GM12878 (cell line): Measurements from ENCODE around the gene PLEKHM2. TPM values are rescaled to one million over a fixed set of nuclear protein-coding genes. Genes with fewer than 3 reads are reported as not detected.

Source experiments
- ATAC-seq: fragments of 200-7000 bp; cut with Tn5 transposase; 3 replicates; pipeline ENCODE4 v1.9.1; 2020; ENCODE audit warnings: mild to moderate bottlenecking, moderate library complexity
- BruUV-seq: library from RNA; stranded (reverse); fragments of 400-500 nt; replicated peaks from 2 replicates; lab custom pipeline; 2021; lab: Mats Ljungman, UMichigan
- CTCF ChIA-PET: fragments of 300-600 bp; sonication (Branson Sonifier 250); formaldehyde crosslinking; extraction: SDS; loops from one replicate; lab custom pipeline; 2021; ENCODE audit warnings: inconsistent platforms; lab: Yijun Ruan, JAX
- POLR2A ChIA-PET: fragments of 350-600 bp; formaldehyde crosslinking; extraction: SDS; loops from one replicate; lab custom pipeline; 2021; ENCODE audit warnings: inconsistent platforms; lab: Charles Lee
- RAD21 ChIA-PET: fragments of 300-600 bp; sonication (Branson Sonifier 250); formaldehyde crosslinking; loops from one replicate; lab custom pipeline; 2023; ENCODE audit warnings: antibody characterized with exemption; ENCODE audit not compliant: unreplicated experiment; lab: Charles Lee
- SMC1A ChIA-PET: fragments of 300-600 bp; sonication (Branson Sonifier 250); formaldehyde crosslinking; loops from one replicate; lab custom pipeline; 2023; ENCODE audit not compliant: unreplicated experiment, uncharacterized antibody; lab: Charles Lee
- DNase-seq: peaks from one replicate; pipeline ENCODE4 v3.0.0-alpha.2; 2011; ENCODE audit warnings: low read depth, low spot score
- FAIRE-seq: peaks from 3 replicates; lab custom pipeline; 2011; peaks lifted over from hg19 to GRCh38; lab: Jason Lieb, UNC
- H2AFZ ChIP-seq: 2 replicates; pipeline ENCODE4 v1.6.0; 2011; ENCODE audit warnings: low read depth, low read length, control low read depth; ENCODE audit not compliant: control insufficient read depth
- H3K27ac ChIP-seq: 2 replicates; pipeline ENCODE4 v1.5.1; 2011; ENCODE audit warnings: control low read depth; ENCODE audit not compliant: control insufficient read depth, insufficient read depth
- H3K27me3 ChIP-seq, 2 experiments: replicated peaks in 1 of 2; 2 replicates each; pipeline versions ENCODE4 v1.6.0 to v1.6.1; 2011; ENCODE audit warnings: low read length in 1 of 2; ENCODE audit not compliant: control insufficient read depth in 2 of 2, insufficient read depth in 2 of 2
- H3K36me3 ChIP-seq, 2 experiments: 2 replicates each; pipeline ENCODE4 v1.5.1; 2011; ENCODE audit warnings: low read length in 1 of 2; ENCODE audit not compliant: control insufficient read depth in 2 of 2, insufficient read depth in 2 of 2
- H3K4me1 ChIP-seq: 2 replicates; pipeline ENCODE4 v1.6.1; 2011; ENCODE audit warnings: mild to moderate bottlenecking, low read length, moderate library complexity, mixed read lengths; ENCODE audit not compliant: control insufficient read depth, insufficient read depth
- H3K4me2 ChIP-seq: 2 replicates; pipeline ENCODE4 v1.6.0; 2011; ENCODE audit warnings: control low read depth; ENCODE audit not compliant: control insufficient read depth, insufficient read depth
- H3K4me3 ChIP-seq: fragments of 200-600 bp; sonication (generic); 2 replicates; pipeline ENCODE4 v1.5.1; 2016
- H3K79me2 ChIP-seq: 2 replicates; pipeline ENCODE4 v1.6.0; 2011; ENCODE audit warnings: low read length; ENCODE audit not compliant: control insufficient read depth, insufficient read depth
- H3K9ac ChIP-seq: 2 replicates; pipeline ENCODE4 v1.8.0; 2011; ENCODE audit warnings: low read length, control low read depth, mixed read lengths; ENCODE audit not compliant: control insufficient read depth, insufficient read depth
- H3K9me3 ChIP-seq: replicated peaks from 3 replicates; pipeline ENCODE4 v1.5.1; 2011; ENCODE audit warnings: mild to moderate bottlenecking, low read length; ENCODE audit not compliant: control insufficient read depth, insufficient read depth
- H4K20me1 ChIP-seq: 2 replicates; pipeline ENCODE4 v1.6.0; 2011; ENCODE audit not compliant: control insufficient read depth, insufficient read depth
- PML ChIP-seq: IDR thresholded peaks from 2 replicates; pipeline ENCODE4 v1.6.1; 2012; ENCODE audit warnings: low read length, inconsistent platforms
- POLR2A ChIP-seq: IDR thresholded peaks from 2 replicates; pipeline ENCODE4 v1.6.1; 2011; ENCODE audit warnings: low read depth, mild to moderate bottlenecking, low read length
- WGBS: methylation state at CpG from one replicate; pipeline ENCODE4 v1.1.6; 2016; ENCODE audit warnings: low lambda C conversion rate; ENCODE audit not compliant: insufficient replicate concordance, insufficient coverage; ENCODE audit errors: missing lambda C conversion rate; 5-methylcytosine and 5-hydroxymethylcytosine counted together
- in situ Hi-C: fragments of 300-500 bp; cut with MboI; formaldehyde crosslinking; loops from 9 replicates; pipeline ENCODE4 v1.14.3; 2018; ENCODE audit warnings: mixed read lengths
- intact Hi-C: fragments of 100-400 bp; cut with micrococcal nuclease; formaldehyde crosslinking; loops from one replicate; pipeline ENCODE4 v1.14.2; 2022; ENCODE audit not compliant: unreplicated experiment
- polyA plus RNA-seq, 11 experiments: library from polyadenylated mRNA; depleted of rRNA in 4 of 11; unstranded in 6 of 11; stranded (reverse) in 5 of 11; fragments of >200 nt; fragmentation: Nextera tagmentation in 4 of 11; fragmentation: Illumina TruSeq in 1 of 11; extraction: Ambion mirVana in 4 of 11; extraction: Trizol in 1 of 11; gene quantifications; 1 replicate in 1 of 11; 2 replicates in 10 of 11; pipeline versions ENCODE4 v1.2.1 to v1.2.3, GENCODE V29; 2011 to 2016; ENCODE audit warnings: inconsistent platforms in 2 of 11, missing spikeins in 2 of 11, low read depth in 1 of 11
- total RNA-seq, 4 experiments: library from RNA; depleted of rRNA in 3 of 4; stranded (reverse); fragments of >200 nt in 3 of 4; fragmentation: Illumina TruSeq in 1 of 4; extraction: Trizol in 1 of 4; gene quantifications; 2 replicates each; pipeline versions ENCODE4 v1.2.1 to v1.2.3, GENCODE V29; 2013 to 2021
- TF ChIP-seq, protein P1 (sequence below): fragments of 450-650 bp; IDR thresholded peaks from 2 replicates; pipeline ENCODE4 v1.6.1; 2018; ENCODE audit warnings: borderline replicate concordance, mild to moderate bottlenecking; ENCODE audit not compliant: partially characterized antibody

Gene PLEKHM2
- total and polyA plus RNA-seq, 10 of the 15 experiments (the other 5 are each of a cell fraction or from before 2014, with no cell fraction given) = 0.37 to 55.2 (median 19.3) TPM

DNA sequence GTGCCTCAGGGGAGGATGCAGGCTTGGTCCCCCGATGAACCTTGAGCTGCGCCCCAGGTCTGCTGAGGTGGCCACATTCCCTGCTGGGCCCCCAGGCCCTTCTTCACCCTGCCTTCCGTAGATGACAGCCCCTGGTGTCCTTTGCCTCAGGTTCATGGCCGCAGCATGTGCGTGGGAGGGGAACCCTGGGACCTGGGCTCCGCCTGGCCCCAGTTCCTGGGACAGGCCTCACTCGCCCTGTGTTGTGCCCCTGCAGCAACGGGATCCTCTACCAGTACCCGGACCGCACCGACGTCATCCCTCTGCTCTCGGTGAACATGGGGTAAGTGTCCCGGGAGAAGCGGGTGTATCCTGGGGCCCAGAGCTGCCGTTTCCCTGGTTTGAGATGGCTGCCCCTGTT is 46.8 kb downstream of the PLEKHM2 start:
- H3K79me2 ChIP-seq = no peaks in the 10 kb centered on the region
- ChIA-PET SMC1A (no interaction called here), POLR2A (no interaction called here), CTCF (no interaction called here), RAD21 (no interaction called here)
- BruUV-seq = no TSS peak
- no peaks in the 10 kb centered on the region for H3K27me3 ChIP-seq
- no peak overlapping the region for H3K4me3 ChIP-seq
- H3K9me3 ChIP-seq = no peaks in the 10 kb centered on the region
- in situ Hi-C loops (no loop called here), intact Hi-C loops (loop anchor here (5.0 kb wide), 1 partner anchor 299 kb away; no protein-coding TSS in a partner anchor)
- ATAC-seq = no peak
- H3K4me2 ChIP-seq = no peak overlapping the region
- no peaks in the 10 kb centered on the region for H3K4me1 ChIP-seq
- H2AFZ ChIP-seq = no peak overlapping the region
- no peak overlapping the region for H3K9ac ChIP-seq
- H3K27ac ChIP-seq = no peak overlapping the region
- no peak for FAIRE-seq
- 86% methylated on average over 16 of the region's 16 CpGs for WGBS
- no peak for DNase-seq
- peaks cover 13 to 27% of the 10 kb centered on the region in 2 experiments for H3K36me3 ChIP-seq
- TF ChIP-seq, protein P1, sequence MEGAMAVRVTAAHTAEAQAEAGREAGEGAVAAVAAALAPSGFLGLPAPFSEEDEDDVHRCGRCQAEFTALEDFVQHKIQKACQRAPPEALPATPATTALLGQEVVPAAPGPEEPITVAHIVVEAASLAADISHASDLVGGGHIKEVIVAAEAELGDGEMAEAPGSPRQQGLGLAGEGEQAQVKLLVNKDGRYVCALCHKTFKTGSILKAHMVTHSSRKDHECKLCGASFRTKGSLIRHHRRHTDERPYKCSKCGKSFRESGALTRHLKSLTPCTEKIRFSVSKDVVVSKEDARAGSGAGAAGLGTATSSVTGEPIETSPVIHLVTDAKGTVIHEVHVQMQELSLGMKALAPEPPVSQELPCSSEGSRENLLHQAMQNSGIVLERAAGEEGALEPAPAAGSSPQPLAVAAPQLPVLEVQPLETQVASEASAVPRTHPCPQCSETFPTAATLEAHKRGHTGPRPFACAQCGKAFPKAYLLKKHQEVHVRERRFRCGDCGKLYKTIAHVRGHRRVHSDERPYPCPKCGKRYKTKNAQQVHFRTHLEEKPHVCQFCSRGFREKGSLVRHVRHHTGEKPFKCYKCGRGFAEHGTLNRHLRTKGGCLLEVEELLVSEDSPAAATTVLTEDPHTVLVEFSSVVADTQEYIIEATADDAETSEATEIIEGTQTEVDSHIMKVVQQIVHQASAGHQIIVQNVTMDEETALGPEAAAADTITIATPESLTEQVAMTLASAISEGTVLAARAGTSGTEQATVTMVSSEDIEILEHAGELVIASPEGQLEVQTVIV = no peak
- TF ChIP-seq POLR2A = 0 out of 2 replicates have a peak, but pooled peaks have one; percentile 40
- no peak for TF ChIP-seq PML
- no peaks in the 10 kb centered on the region for H4K20me1 ChIP-seq
